K562 (cell line): Measurements from ENCODE around the gene PIRT. TPM values are rescaled to one million over a fixed set of nuclear protein-coding genes. Genes with fewer than 3 reads are reported as not detected.

Source experiments
- ATAC-seq: fragments of 200-7000 bp; cut with Tn5 transposase; 3 replicates; pipeline ENCODE4 v1.9.1; 2020; ENCODE audit warnings: moderate library complexity
- BruUV-seq: library from RNA; stranded (reverse); fragments of 400-500 nt; replicated peaks from 2 replicates; lab custom pipeline; 2021; lab: Mats Ljungman, UMichigan
- CTCF ChIA-PET: fragments of 300-600 bp; formaldehyde crosslinking; extraction: SDS; loops from one replicate; lab custom pipeline; 2021; ENCODE audit warnings: low intra/inter-chr PET ratio; lab: Yijun Ruan, JAX
- POLR2A ChIA-PET: fragments of 300-600, 350-650 bp; sonication (Branson Sonifier 250); formaldehyde crosslinking; extraction: SDS; loops from one replicate; lab custom pipeline; 2021; ENCODE audit warnings: antibody characterized with exemption, inconsistent platforms; lab: Yijun Ruan, JAX
- DNase-seq, 4 experiments: peaks; one replicate each; pipeline versions ENCODE4 v3.0.0 to v3.0.0-alpha.2; 2011 to 2018; ENCODE audit warnings: low spot score in 3 of 4, mixed read lengths in 3 of 4; ENCODE audit errors: extremely low read depth in 1 of 4
- FAIRE-seq: peaks from 2 replicates; lab custom pipeline; 2011; peaks lifted over from hg19 to GRCh38; lab: Jason Lieb, UNC
- H2AFZ ChIP-seq: 2 replicates; pipeline ENCODE4 v1.6.0; 2011; ENCODE audit warnings: low read depth, low read length, control low read depth, inconsistent platforms
- H3K27ac ChIP-seq: fragments of 200-600 bp; 3 replicates; pipeline ENCODE4 v1.8.0; 2011; ENCODE audit warnings: low read depth, mild to moderate bottlenecking, control low read depth, inconsistent platforms, low read length, moderate library complexity, mixed read lengths; ENCODE audit errors: extremely low read depth
- H3K27me3 ChIP-seq, 2 experiments: fragments of 300-600 bp in 1 of 2; 2 replicates in 1 of 2; 3 replicates in 1 of 2; pipeline versions ENCODE4 v1.6.0 to v1.8.0; 2011; ENCODE audit warnings: inconsistent platforms in 2 of 2, low read length in 2 of 2, mild to moderate bottlenecking in 1 of 2, mixed read lengths in 1 of 2, moderate library complexity in 1 of 2; ENCODE audit not compliant: control insufficient read depth in 2 of 2, insufficient read depth in 2 of 2
- H3K36me3 ChIP-seq: fragments of 300-600 bp; 3 replicates; pipeline ENCODE4 v1.8.0; 2011; ENCODE audit warnings: mild to moderate bottlenecking, low read length, inconsistent platforms; ENCODE audit not compliant: control insufficient read depth, insufficient read depth
- H3K4me1 ChIP-seq, 2 experiments: fragments of 200-600 bp in 1 of 2; replicated peaks in 1 of 2; 2 replicates in 1 of 2; 3 replicates in 1 of 2; pipeline versions ENCODE4 v1.5.1 to v1.8.0; 2011; ENCODE audit warnings: inconsistent platforms in 2 of 2, low read length in 2 of 2, mild to moderate bottlenecking in 1 of 2, mixed read lengths in 1 of 2, moderate library complexity in 1 of 2; ENCODE audit not compliant: control insufficient read depth in 2 of 2, insufficient read depth in 2 of 2
- H3K4me2 ChIP-seq: 2 replicates; pipeline ENCODE4 v1.6.1; 2011; ENCODE audit warnings: low read length, control low read depth, inconsistent platforms, mixed read lengths; ENCODE audit not compliant: insufficient read depth
- H3K4me3 ChIP-seq: fragments of 200-600 bp; sonication (generic), shearing (Covaris generic); 2 replicates; pipeline ENCODE4 v1.5.1; 2016; ENCODE audit warnings: control low read depth, inconsistent platforms
- H3K79me2 ChIP-seq: fragments of 200-600 bp; 3 replicates; pipeline ENCODE4 v1.8.0; 2011; ENCODE audit warnings: low read length, inconsistent platforms; ENCODE audit not compliant: control insufficient read depth, insufficient read depth
- H3K9ac ChIP-seq, 2 experiments: 2 replicates each; pipeline versions ENCODE4 v1.6.0 to v1.6.1; 2011; ENCODE audit warnings: low read depth in 2 of 2, low read length in 2 of 2, control low read depth in 1 of 2, inconsistent platforms in 1 of 2, mild to moderate bottlenecking in 1 of 2, mixed read lengths in 1 of 2; ENCODE audit not compliant: insufficient read depth in 1 of 2
- H3K9me1 ChIP-seq: one replicate; pipeline ENCODE4 v1.6.0; 2011; ENCODE audit warnings: inconsistent platforms, mild to moderate bottlenecking, low read length, moderate library complexity; ENCODE audit not compliant: control insufficient read depth, insufficient read depth
- H3K9me3 ChIP-seq: replicated peaks from 2 replicates; pipeline ENCODE4 v1.5.1; 2011; ENCODE audit warnings: low read depth, low read length, inconsistent platforms; ENCODE audit not compliant: control insufficient read depth, insufficient read depth
- H4K20me1 ChIP-seq: replicated peaks from 2 replicates; pipeline ENCODE4 v1.6.1; 2011; ENCODE audit warnings: low read length, inconsistent platforms, mixed read lengths; ENCODE audit not compliant: control insufficient read depth, insufficient read depth
- CTBP1 ChIP-seq: fragments of 450-650 bp; IDR thresholded peaks from 2 replicates; pipeline ENCODE4 v1.6.1; 2016; ENCODE audit warnings: borderline replicate concordance
- RBM14 ChIP-seq: fragments of 200-400 bp; formaldehyde crosslinking; IDR thresholded peaks from 2 replicates; pipeline ENCODE4 v1.6.1; 2018; ENCODE audit warnings: low read depth, mild to moderate bottlenecking, low read length, moderate library complexity, borderline replicate concordance; ENCODE audit not compliant: insufficient read depth
- ZBTB7A ChIP-seq: IDR thresholded peaks from 2 replicates; pipeline ENCODE4 v1.6.1; 2011; ENCODE audit warnings: low read depth, mild to moderate bottlenecking, low read length, moderate library complexity, borderline replicate concordance; ENCODE audit not compliant: control insufficient read depth
- ZSCAN29 ChIP-seq: fragments of 450-650 bp; IDR thresholded peaks from 2 replicates; pipeline ENCODE4 v1.6.1; 2017
- WGBS: fragments of 100-300 bp; shearing (Covaris generic); methylation state at CpG from one replicate; pipeline ENCODE4 v1.1.6; 2016; ENCODE audit warnings: low coverage, mixed read lengths; ENCODE audit not compliant: insufficient coverage; ENCODE audit errors: missing lambda C conversion rate; 5-methylcytosine and 5-hydroxymethylcytosine counted together
- in situ Hi-C: fragments of 300-500 bp; cut with MboI; formaldehyde crosslinking; loops from 4 replicates; pipeline ENCODE4 v1.15.0; 2018; ENCODE audit warnings: inconsistent platforms, mixed read lengths
- intact Hi-C: fragments of 100-400 bp; cut with micrococcal nuclease; formaldehyde crosslinking; loops from 2 replicates; pipeline ENCODE4 v1.14.2; 2022
- polyA plus RNA-seq, 8 experiments: library from polyadenylated mRNA; depleted of rRNA in 4 of 8; stranded (reverse) in 5 of 8; unstranded in 3 of 8; fragments of >200 nt; fragmentation: Nextera tagmentation in 2 of 8; fragmentation: Illumina TruSeq in 1 of 8; extraction: Ambion mirVana in 2 of 8; extraction: Trizol in 1 of 8; gene quantifications; 2 replicates each; pipeline versions ENCODE4 v1.2.1 to v1.2.3, GENCODE V29; 2011 to 2014; ENCODE audit warnings: inconsistent platforms in 1 of 8, missing spikeins in 1 of 8
- total RNA-seq, 7 experiments: library from RNA; depleted of rRNA in 6 of 7; stranded (reverse); fragments of >200 nt in 6 of 7; fragmentation: Illumina TruSeq in 2 of 7; extraction: Trizol in 2 of 7; gene quantifications; 2 replicates each; pipeline versions ENCODE4 v1.2.1 to v1.2.3, GENCODE V29; 2011 to 2021; ENCODE audit warnings: low replicate concordance in 1 of 7
- TF ChIP-seq, protein P1 (sequence below): sonication (generic); formaldehyde crosslinking; IDR thresholded peaks from 2 replicates; pipeline ENCODE4 v1.8.0; 2023; ENCODE audit warnings: mild to moderate bottlenecking, missing genetic modification reagents

PIRT gene
- total and polyA plus RNA-seq, 9 of the 15 experiments (the other 6 are each of a cell fraction or from before 2014, with no cell fraction given), result not detected

DNA sequence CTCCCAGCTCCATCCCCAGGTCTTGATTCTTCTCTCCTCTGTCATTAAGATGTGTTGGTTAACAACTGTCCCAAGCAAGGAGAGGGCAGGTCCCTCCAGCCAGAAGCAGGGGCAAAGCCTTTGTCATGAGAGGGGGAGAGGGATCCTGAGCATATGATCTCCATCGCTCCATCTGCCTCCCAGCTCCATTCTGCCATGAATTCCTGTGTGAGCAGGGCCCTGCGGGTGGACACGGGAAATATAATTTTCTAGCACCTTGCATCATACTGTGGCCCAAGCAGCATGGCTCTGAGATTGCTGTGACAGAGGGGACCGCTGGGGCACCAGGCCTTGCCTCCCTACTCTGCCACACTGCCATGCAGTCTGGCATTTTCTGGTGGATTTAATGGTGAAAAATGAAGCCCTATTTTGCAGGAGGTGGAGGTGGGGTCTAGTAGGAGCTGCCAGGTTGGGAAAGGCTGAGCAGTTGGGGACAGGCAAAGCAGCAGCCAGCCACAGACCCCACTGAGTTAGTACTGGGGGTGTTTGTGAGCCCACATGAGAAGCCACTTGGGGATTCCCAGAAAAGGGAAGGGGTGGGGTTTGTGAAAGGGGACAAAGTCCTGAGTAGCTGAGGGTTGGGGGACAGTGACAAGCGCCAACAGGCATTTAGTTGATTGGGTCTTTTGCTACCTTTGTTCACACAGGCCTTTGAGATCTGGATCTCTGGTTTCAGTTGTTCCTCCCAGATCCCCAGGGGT, 50.4 kb downstream of the PIRT start:
- Histone ChIP-seq H3K4me1 (no peaks in the 10 kb centered on the region; a peak in 1 of 5 replicates), H3K9ac (no peak overlapping the region), H3K27ac (no peak overlapping the region), H3K9me1 (no peaks in the 10 kb centered on the region), H3K4me3 (no peak overlapping the region), H3K36me3 (no peaks in the 10 kb centered on the region), H3K9me3 (no peaks in the 10 kb centered on the region), H3K27me3 (peaks cover 0 to 12% of the 10 kb centered on the region in 2 experiments; a peak in 2 of 5 replicates), H3K79me2 (no peaks in the 10 kb centered on the region), H4K20me1 (no peaks in the 10 kb centered on the region), H3K4me2 (no peak overlapping the region), H2AFZ (no peak overlapping the region)
- FAIRE-seq, result no peak
- no peak for DNase-seq
- no TSS peak for BruUV-seq
- intact Hi-C loops (no loop called here), in situ Hi-C loops (no loop called here)
- POLR2A ChIA-PET, result no interaction called here
- no peak for TF ChIP-seq RBM14
- no peak for ATAC-seq
- WGBS, result 3% methylated on average over 4 of the region's 5 CpGs
- CTCF ChIA-PET, result no interaction called here

GRCh38 chr17:10785295-10785694, 52.6 kb downstream of the PIRT start:
- Histone ChIP-seq H3K9ac (no peak overlapping the region), H2AFZ (no peak overlapping the region), H3K4me3 (no peak overlapping the region), H3K9me3 (no peaks in the 10 kb centered on the region), H3K36me3 (no peaks in the 10 kb centered on the region), H3K79me2 (no peaks in the 10 kb centered on the region), H4K20me1 (no peaks in the 10 kb centered on the region), H3K9me1 (no peaks in the 10 kb centered on the region), H3K4me1 (no peaks in the 10 kb centered on the region), H3K27ac (no peak overlapping the region), H3K27me3 (peaks cover 0 to 12% of the 10 kb centered on the region in 2 experiments; a peak in 2 of 5 replicates), H3K4me2 (no peak overlapping the region)
- in situ Hi-C loops, result no loop called here
- intact Hi-C loops, result no loop called here
- CTCF ChIA-PET, result no interaction called here
- DNase-seq (no peak), FAIRE-seq (no peak), ATAC-seq (no peak)
- TF ChIP-seq, protein P1, sequence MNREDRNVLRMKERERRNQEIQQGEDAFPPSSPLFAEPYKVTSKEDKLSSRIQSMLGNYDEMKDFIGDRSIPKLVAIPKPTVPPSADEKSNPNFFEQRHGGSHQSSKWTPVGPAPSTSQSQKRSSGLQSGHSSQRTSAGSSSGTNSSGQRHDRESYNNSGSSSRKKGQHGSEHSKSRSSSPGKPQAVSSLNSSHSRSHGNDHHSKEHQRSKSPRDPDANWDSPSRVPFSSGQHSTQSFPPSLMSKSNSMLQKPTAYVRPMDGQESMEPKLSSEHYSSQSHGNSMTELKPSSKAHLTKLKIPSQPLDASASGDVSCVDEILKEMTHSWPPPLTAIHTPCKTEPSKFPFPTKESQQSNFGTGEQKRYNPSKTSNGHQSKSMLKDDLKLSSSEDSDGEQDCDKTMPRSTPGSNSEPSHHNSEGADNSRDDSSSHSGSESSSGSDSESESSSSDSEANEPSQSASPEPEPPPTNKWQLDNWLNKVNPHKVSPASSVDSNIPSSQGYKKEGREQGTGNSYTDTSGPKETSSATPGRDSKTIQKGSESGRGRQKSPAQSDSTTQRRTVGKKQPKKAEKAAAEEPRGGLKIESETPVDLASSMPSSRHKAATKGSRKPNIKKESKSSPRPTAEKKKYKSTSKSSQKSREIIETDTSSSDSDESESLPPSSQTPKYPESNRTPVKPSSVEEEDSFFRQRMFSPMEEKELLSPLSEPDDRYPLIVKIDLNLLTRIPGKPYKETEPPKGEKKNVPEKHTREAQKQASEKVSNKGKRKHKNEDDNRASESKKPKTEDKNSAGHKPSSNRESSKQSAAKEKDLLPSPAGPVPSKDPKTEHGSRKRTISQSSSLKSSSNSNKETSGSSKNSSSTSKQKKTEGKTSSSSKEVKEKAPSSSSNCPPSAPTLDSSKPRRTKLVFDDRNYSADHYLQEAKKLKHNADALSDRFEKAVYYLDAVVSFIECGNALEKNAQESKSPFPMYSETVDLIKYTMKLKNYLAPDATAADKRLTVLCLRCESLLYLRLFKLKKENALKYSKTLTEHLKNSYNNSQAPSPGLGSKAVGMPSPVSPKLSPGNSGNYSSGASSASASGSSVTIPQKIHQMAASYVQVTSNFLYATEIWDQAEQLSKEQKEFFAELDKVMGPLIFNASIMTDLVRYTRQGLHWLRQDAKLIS (CRISPR knock-in tag), result no peak
- TF ChIP-seq CTBP1 (no peak), ZBTB7A (no peak), ZSCAN29 (no peak)
- BruUV-seq, result no TSS peak
- WGBS, result 0% methylated on average over 1 of the region's 2 CpGs
- POLR2A ChIA-PET, result no interaction called here
